Esophagus squamous epithelium (tissue), 5 donors: ENCODE results near the gene DDX3X. TPM values are rescaled to one million over a fixed set of nuclear protein-coding genes. Genes with fewer than 3 reads are reported as not detected.
"Not testable (repeated sequence)": the region's sequence is repeated elsewhere in the genome, so short reads cannot be mapped to it uniquely, and the experiment has no call there.

Source experiments
- DNase-seq: peaks from one replicate; lab custom pipeline; 2025; lab: John Stamatoyannopoulos, UW
- H3K27ac ChIP-seq, 4 donors: fragments of 200-600 bp; sonication (generic); one replicate each; pipeline ENCODE4 v1.5.1; 2016 to 2019; ENCODE audit warnings: mild to moderate bottlenecking in 1 of 4
- H3K27me3 ChIP-seq, 4 donors: fragments of 200-600 bp; sonication (generic); 1 replicate in 3 of 4; 2 replicates in 1 of 4; pipeline versions ENCODE4 v1.5.1 to v1.6.0; 2017 to 2021; ENCODE audit warnings: antibody characterized with exemption in 1 of 4
- H3K36me3 ChIP-seq, 3 donors: fragments of 200-600 bp; sonication (generic); one replicate each; pipeline ENCODE4 v1.5.1; 2016 to 2019
- H3K4me1 ChIP-seq, 3 donors: fragments of 200-600 bp; sonication (generic); one replicate each; pipeline ENCODE4 v1.5.1; 2017 to 2019
- H3K4me3 ChIP-seq, 4 donors: fragments of 200-600 bp; sonication (generic); 1 replicate in 3 of 4; 2 replicates in 1 of 4; pipeline ENCODE4 v1.5.1; 2016 to 2019; ENCODE audit warnings: mild to moderate bottlenecking in 2 of 4, moderate library complexity in 1 of 4
- H3K9me3 ChIP-seq, 3 donors: fragments of 200-600 bp; sonication (generic); one replicate each; pipeline ENCODE4 v1.5.1; 2016 to 2019
- POLR2A ChIP-seq, 4 donors: fragments of 450-650 bp; IDR thresholded peaks; one replicate each; pipeline ENCODE4 v1.6.1; 2017; ENCODE audit warnings: antibody characterized with exemption in 4 of 4, mild to moderate bottlenecking in 4 of 4, moderate library complexity in 3 of 4
- WGBS, 2 donors: methylation state at CpG; one replicate each; pipeline ENCODE4 v1.1.5; 2018; 5-methylcytosine and 5-hydroxymethylcytosine counted together
- intact Hi-C: fragments of 100-400 bp; cut with DNase I; formaldehyde crosslinking; loops from one replicate; pipeline ENCODE4 v1.15.0; 2022
- total RNA-seq, 4 donors: library from RNA; depleted of rRNA; stranded (reverse); fragments of >200 nt; gene quantifications; one replicate each; pipeline ENCODE4 v1.1.0, GENCODE V29; 2016
- TF ChIP-seq, protein P1 (sequence below), 6 experiments: fragments of 450-650 bp in 4 of 6; fragments of 200-600 bp in 2 of 6; sonication (generic) in 2 of 6; IDR thresholded peaks; one replicate each; pipeline ENCODE4 v1.5.1; 2016 to 2019; ENCODE audit warnings: antibody characterized with exemption in 6 of 6, mild to moderate bottlenecking in 4 of 6, moderate library complexity in 4 of 6
- donor health status: DM: yes; HTN: yes; CAD: no.

Gene DDX3X
- total RNA-seq, 4 donors from 2014 or later: 164 to 219 (median 214) TPM

DNA sequence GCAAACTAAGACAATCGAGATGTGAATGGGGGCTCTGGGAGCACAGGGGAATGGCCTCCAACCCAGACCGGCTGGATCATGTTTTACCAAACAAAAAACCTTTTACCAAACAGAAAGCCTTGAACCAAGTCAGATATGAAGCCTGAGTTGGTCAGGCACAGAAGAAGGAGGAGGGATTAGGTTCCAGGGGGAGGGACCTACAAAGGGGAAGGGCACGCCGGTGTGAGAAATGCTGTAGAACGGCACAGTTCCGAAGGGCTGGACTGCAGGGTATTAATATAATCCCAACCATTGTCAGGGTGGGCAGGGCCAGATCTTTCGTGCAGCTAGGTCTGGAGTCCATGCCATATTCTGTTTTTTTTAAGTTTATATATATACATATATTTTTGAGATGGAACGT lies 60.3 kb downstream of the DDX3X start:
- TF ChIP-seq POLR2A (IDR thresholded peaks at IDR 0.05): no peak
- TF ChIP-seq, protein P1, sequence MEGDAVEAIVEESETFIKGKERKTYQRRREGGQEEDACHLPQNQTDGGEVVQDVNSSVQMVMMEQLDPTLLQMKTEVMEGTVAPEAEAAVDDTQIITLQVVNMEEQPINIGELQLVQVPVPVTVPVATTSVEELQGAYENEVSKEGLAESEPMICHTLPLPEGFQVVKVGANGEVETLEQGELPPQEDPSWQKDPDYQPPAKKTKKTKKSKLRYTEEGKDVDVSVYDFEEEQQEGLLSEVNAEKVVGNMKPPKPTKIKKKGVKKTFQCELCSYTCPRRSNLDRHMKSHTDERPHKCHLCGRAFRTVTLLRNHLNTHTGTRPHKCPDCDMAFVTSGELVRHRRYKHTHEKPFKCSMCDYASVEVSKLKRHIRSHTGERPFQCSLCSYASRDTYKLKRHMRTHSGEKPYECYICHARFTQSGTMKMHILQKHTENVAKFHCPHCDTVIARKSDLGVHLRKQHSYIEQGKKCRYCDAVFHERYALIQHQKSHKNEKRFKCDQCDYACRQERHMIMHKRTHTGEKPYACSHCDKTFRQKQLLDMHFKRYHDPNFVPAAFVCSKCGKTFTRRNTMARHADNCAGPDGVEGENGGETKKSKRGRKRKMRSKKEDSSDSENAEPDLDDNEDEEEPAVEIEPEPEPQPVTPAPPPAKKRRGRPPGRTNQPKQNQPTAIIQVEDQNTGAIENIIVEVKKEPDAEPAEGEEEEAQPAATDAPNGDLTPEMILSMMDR (IDR thresholded peaks at IDR 0.05): no peak
- WGBS, 2 donors: 48 to 49% methylated on average over 6 to 8 of the region's 8 CpGs
- peaks cover 5 to 33% (median 6%) of the 10 kb centered on the region in 3 donors for H3K4me1 ChIP-seq

DNA sequence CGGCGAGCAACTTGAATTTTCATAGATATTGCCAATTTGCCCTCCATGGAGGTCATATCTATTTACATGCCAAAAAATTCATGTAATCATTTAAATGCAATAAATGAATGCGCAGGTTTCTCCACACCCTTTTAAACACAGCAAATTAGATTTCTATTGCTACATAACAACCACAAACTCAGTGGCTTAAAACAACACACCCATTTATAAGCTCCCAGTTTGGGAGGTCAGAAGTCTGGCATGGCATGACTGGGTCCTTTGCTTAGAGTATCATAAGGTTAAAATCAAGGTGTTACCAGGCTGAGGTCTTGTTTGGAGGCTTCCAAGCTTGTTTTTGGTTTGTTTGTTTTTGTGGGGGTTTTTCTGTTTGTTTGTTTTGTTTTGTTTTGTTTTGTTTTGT lies 63.3 kb downstream of the DDX3X start:
- intact Hi-C loops: no loop called here
- Histone ChIP-seq H3K27me3 (no peaks in the 10 kb centered on the region), H3K9me3 (peaks cover 0 to 6% (median 0%) of the 10 kb centered on the region in 3 donors), H3K27ac (peak overlapping the region in 2 of 4 donors; percentile 28 to 66), H3K4me1 (peaks cover 0 to 22% (median 0%) of the 10 kb centered on the region in 3 donors), H3K36me3 (no peaks in the 10 kb centered on the region), H3K4me3 (no peak overlapping the region)
- DNase-seq: no peak
- 92 to 100% methylated on average over 1 to 3 of the region's 3 CpGs for WGBS, 2 donors
- TF ChIP-seq, protein P1 (IDR thresholded peaks at IDR 0.05): no peak
- TF ChIP-seq POLR2A (IDR thresholded peaks at IDR 0.05): no peak

More for the DNA sequence above, 60.3 kb downstream of the DDX3X start:
- intact Hi-C loops: no loop called here
- peaks cover 0 to 6% (median 0%) of the 10 kb centered on the region in 3 donors for H3K9me3 ChIP-seq
- no peaks in the 10 kb centered on the region for H3K36me3 ChIP-seq
- H3K4me3 ChIP-seq: no peak overlapping the region
- peak overlapping the region in 3 of 4 donors; percentile 70 to 80 (median 76) for H3K27ac ChIP-seq
- no peaks in the 10 kb centered on the region for H3K27me3 ChIP-seq
- no peak for DNase-seq

DNA sequence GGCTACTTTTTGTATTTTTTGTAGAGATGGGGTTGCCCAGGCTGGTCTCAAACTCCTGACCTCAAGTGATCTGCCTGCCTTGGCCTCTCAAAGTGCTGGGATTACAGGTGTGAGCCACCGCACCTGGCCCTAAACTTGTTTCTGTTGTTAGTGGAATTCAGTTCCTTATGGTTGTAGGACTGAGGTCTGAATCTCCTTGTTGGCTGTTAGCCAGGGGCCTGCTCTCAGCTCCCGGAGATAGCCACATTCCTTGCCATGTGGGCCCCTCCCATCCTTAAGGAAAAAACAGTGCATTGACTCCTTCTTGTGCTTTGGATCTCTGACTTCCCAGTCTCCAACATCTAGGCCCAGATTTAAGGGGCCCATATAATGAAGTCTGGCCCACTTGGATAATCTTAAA lies 63.8 kb downstream of the DDX3X start:
- Histone ChIP-seq H3K27ac (peak overlapping the region in 2 of 4 donors; percentile 14 to 66), H3K4me3 (no peak overlapping the region), H3K27me3 (no peaks in the 10 kb centered on the region), H3K36me3 (no peaks in the 10 kb centered on the region), H3K4me1 (peaks cover 0 to 18% (median 0%) of the 10 kb centered on the region in 3 donors), H3K9me3 (peaks cover 0 to 6% (median 0%) of the 10 kb centered on the region in 3 donors)
- TF ChIP-seq POLR2A (IDR thresholded peaks at IDR 0.05): no peak
- TF ChIP-seq, protein P1 (IDR thresholded peaks at IDR 0.05): no peak
- 60 to 71% methylated on average over 1 to 2 of the region's 2 CpGs for WGBS, 2 donors
- intact Hi-C loops: no loop called here
- no peak for DNase-seq

DNA sequence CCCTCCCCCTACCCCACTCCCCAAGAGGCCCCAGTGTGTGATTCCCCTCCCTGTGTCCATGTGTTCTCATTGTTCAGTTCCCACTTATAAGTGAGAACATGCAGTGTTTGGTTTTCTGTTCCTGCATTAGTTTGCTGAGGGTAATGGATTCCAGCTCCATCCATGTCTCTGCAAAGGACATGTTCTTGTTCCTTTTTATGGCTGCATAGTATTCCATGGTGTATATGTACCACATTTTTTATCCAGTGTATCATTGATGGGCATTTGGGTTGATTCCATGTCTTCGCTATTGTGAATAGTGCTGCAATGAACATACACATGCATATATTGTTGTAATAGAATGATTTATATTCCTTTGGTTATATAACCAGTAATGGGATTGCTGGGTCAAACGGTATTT lies 68.6 kb downstream of the DDX3X start:
- H3K27me3 ChIP-seq, H3K4me1 ChIP-seq, intact Hi-C loops, DNase-seq, H3K36me3 ChIP-seq, H3K27ac ChIP-seq, H3K9me3 ChIP-seq, H3K4me3 ChIP-seq: not testable (repeated sequence)
- 83 to 89% methylated on average over 2 of the region's 2 CpGs for WGBS, 2 donors

DNA sequence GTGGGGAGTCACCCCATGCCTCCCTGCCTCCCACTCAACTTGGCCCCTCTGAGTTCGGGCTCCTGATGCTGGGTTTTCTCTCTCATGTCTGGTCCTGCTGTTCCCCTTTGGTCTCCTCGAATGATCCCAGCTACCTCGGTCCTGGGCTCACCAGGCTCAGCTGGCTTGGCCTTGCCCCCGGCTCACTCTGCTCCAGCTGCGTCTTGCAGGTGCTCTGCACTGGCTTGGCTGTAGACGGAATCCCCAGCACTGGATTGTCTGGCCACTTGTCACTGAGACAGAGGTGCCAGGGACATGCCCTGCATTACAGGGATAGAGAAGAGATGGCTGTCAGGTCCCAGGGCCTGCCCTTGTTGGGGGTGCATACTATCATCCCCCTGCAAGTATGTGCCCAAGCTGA lies 71.6 kb downstream of the DDX3X start:
- H3K4me3 ChIP-seq: no peak overlapping the region
- intact Hi-C loops: no loop called here
- H3K9me3 ChIP-seq: no peaks in the 10 kb centered on the region
- H3K36me3 ChIP-seq: no peaks in the 10 kb centered on the region
- H3K27ac ChIP-seq: no peak overlapping the region
- TF ChIP-seq, protein P1 (IDR thresholded peaks at IDR 0.05): no peak
- TF ChIP-seq POLR2A (IDR thresholded peaks at IDR 0.05): no peak
- no peak for DNase-seq
- 82 to 83% methylated on average over 1 to 5 of the region's 6 CpGs for WGBS, 2 donors
- no peaks in the 10 kb centered on the region for H3K4me1 ChIP-seq
- H3K27me3 ChIP-seq: no peaks in the 10 kb centered on the region

DNA sequence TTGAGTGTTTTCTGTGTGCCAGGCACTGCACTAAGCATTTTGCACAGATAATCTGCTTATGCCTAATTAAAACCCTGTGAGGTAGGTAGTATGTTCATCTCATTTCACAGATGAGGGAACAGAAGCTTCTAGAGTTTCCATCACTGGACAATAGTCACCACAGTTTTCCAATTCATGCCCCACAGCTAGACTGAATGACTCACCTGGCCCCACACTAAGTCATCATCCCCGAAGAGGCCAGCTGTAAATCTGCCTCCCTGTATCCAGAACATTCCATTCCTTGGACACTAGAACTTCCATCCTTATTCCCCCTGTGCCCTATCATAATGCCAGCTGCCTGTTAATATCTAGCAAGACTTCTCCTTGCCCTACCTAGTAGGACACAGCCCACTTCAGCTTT lies 72.2 kb downstream of the DDX3X start:
- WGBS, 2 donors: 38 to 56% methylated on average over 1 of the region's 1 CpG

More for the DNA sequence above, 72.2 kb downstream of the DDX3X start:
- H3K27ac ChIP-seq: no peak overlapping the region
- H3K4me3 ChIP-seq: no peak overlapping the region
- DNase-seq: no peak
- H3K4me1 ChIP-seq: no peaks in the 10 kb centered on the region
- TF ChIP-seq, protein P1 (IDR thresholded peaks at IDR 0.05): no peak
- no peak for TF ChIP-seq POLR2A (IDR thresholded peaks at IDR 0.05)
- no peaks in the 10 kb centered on the region for H3K36me3 ChIP-seq
- H3K27me3 ChIP-seq: no peaks in the 10 kb centered on the region
- H3K9me3 ChIP-seq: no peaks in the 10 kb centered on the region
- intact Hi-C loops: no loop called here
